Adrenal gland (tissue), 12 donors: ENCODE data around the gene CTXND2. TPM values are rescaled to one million over a fixed set of nuclear protein-coding genes. Genes with fewer than 3 reads are reported as not detected.

Source experiments
- DNase-seq, 7 donors: peaks; one replicate each; pipeline ENCODE4 v3.0.0-alpha.2; 2019 to 2020
- H3K27ac ChIP-seq, 5 donors: fragments of 200-600 bp; sonication (generic) in 4 of 5; 1 replicate in 3 of 5; 2 replicates in 2 of 5; pipeline versions ENCODE4 v1.5.1 to v1.8.0; 2016 to 2020; ENCODE audit warnings: mild to moderate bottlenecking in 1 of 5
- H3K27me3 ChIP-seq: fragments of 200-600 bp; 2 replicates; pipeline ENCODE4 v1.8.0; 2021
- H3K36me3 ChIP-seq, 2 donors: fragments of 200-600 bp; replicated peaks in 1 of 2; 1 replicate in 1 of 2; 2 replicates in 1 of 2; pipeline versions ENCODE4 v1.5.1 to v1.8.0; 2018 to 2022
- H3K4me1 ChIP-seq, 2 donors: fragments of 200-600 bp; replicated peaks in 1 of 2; 1 replicate in 1 of 2; 2 replicates in 1 of 2; pipeline versions ENCODE4 v1.5.1 to v1.8.0; 2018 to 2021
- H3K4me3 ChIP-seq, 4 donors: fragments of 200-600 bp; sonication (generic) in 3 of 4; one replicate each; pipeline ENCODE4 v1.5.1; 2016 to 2018
- H3K9me3 ChIP-seq, 3 donors: fragments of 200-600 bp; sonication (generic) in 1 of 3; replicated peaks in 1 of 3; 1 replicate in 2 of 3; 2 replicates in 1 of 3; pipeline versions ENCODE4 v1.5.1 to v1.8.0; 2016 to 2021
- CTCF ChIP-seq, 6 experiments: fragments of 450-650 bp in 4 of 6; fragments of 200-600 bp in 2 of 6; sonication (generic) in 1 of 6; IDR thresholded peaks; 1 replicate in 5 of 6; 2 replicates in 1 of 6; pipeline versions ENCODE4 v1.5.1 to v1.8.0; 2016 to 2021; ENCODE audit warnings: antibody characterized with exemption in 6 of 6, mild to moderate bottlenecking in 2 of 6, moderate library complexity in 1 of 6
- POLR2A ChIP-seq, 2 donors: fragments of 450-650 bp; IDR thresholded peaks; one replicate each; pipeline ENCODE4 v1.6.1; 2017; ENCODE audit warnings: antibody characterized with exemption in 2 of 2, mild to moderate bottlenecking in 2 of 2, moderate library complexity in 1 of 2
- WGBS, 4 donors: extraction: QIAGEN DNeasy Blood & Tissue Kit in 2 of 4; methylation state at CpG; one replicate each; pipeline versions ENCODE4 v1.1.5 to v1.1.7; 2013 to 2017; 5-methylcytosine and 5-hydroxymethylcytosine counted together
- intact Hi-C, 2 donors: fragments of 100-400 bp; cut with DNase I; formaldehyde crosslinking; loops; one replicate each; pipeline versions ENCODE4 v1.14.1 to v1.15.0; 2022 to 2023
- polyA plus RNA-seq, 3 donors: library from polyadenylated mRNA; stranded (reverse); fragments of 200-250 nt in 2 of 3; fragments of 350-450 nt in 1 of 3; fragmentation: Illumina TruSeq in 1 of 3; extraction: RNeasy Lipid Tissue Mini Kit (QIAGEN cat#74804) in 1 of 3; gene quantifications; one replicate each; pipeline ENCODE4 v1.2.3, GENCODE V29; 2013 to 2014
- total RNA-seq, 9 donors: library from RNA; depleted of rRNA in 4 of 9; stranded (reverse); fragments of >200 nt in 4 of 9; fragments of 120-200 nt in 1 of 9; fragmentation: NEBNext Ultra II Directional in 1 of 9; extraction: Animal tissue kit (Norgen Biotek cat#: 25700) in 1 of 9; gene quantifications; one replicate each; pipeline versions ENCODE4 v1.1.0 to v1.2.4, GENCODE V29; 2013 to 2023
- donor health status: healthy with polysubstance abuse.
- donor health status: Bipolar disorder and iron deficiency.
- donor health status: DM: yes; HTN: yes; CAD: no.
- donor health status: DM: no; HTN: no; CAD: no.
- donor health status: DM: no; HTN: no; CAD: no.
- donor health status: DM: yes; HTN: yes; CAD: no.

The CTXND2 gene
- total and polyA plus RNA-seq, 12 donors, result not detected

- intact Hi-C loops, result no loop called here
- Histone ChIP-seq H3K9me3 (no peaks in the 10 kb centered on the region), H3K36me3 (no peaks in the 10 kb centered on the region), H3K4me3 (no peak overlapping the region), H3K27ac (peak overlapping the region in 1 of 5 donors; percentile 7), H3K27me3 (no peaks in the 10 kb centered on the region), H3K4me1 (peaks cover 6 to 59% of the 10 kb centered on the region in 2 donors)
- TF ChIP-seq CTCF (IDR thresholded peaks at IDR 0.05) (no peak), POLR2A (IDR thresholded peaks at IDR 0.05) (no peak)
- DNase-seq, result no peak
Measured at GRCh38 chr1:150869683-150870082, 17.3 kb upstream of the CTXND2 start.

- DNase-seq, result no peak
- Histone ChIP-seq H3K27me3 (no peaks in the 10 kb centered on the region), H3K9me3 (no peaks in the 10 kb centered on the region), H3K4me1 (peaks cover 14 to 50% of the 10 kb centered on the region in 2 donors), H3K27ac (no peak overlapping the region), H3K36me3 (no peaks in the 10 kb centered on the region), H3K4me3 (no peak overlapping the region)
- TF ChIP-seq CTCF (IDR thresholded peaks at IDR 0.05) (no peak), POLR2A (IDR thresholded peaks at IDR 0.05) (no peak)
- intact Hi-C loops, result no loop called here
- 69 to 78% (median 73%) methylated on average over 2 of the region's 2 CpGs for WGBS, 4 donors
Measured at GRCh38 chr1:150872572-150872971, 14.4 kb upstream of the CTXND2 start.

- 89 to 94% (median 91%) methylated on average over 2 of the region's 2 CpGs for WGBS, 4 donors
- H3K9me3 ChIP-seq, result no peaks in the 10 kb centered on the region
- H3K27me3 ChIP-seq, result no peaks in the 10 kb centered on the region
- peak overlapping the region in 2 of 5 donors; percentile 4 to 13 for H3K27ac ChIP-seq
- H3K4me3 ChIP-seq, result no peak overlapping the region
- H3K4me1 ChIP-seq, result peaks cover 14 to 50% of the 10 kb centered on the region in 2 donors
- H3K36me3 ChIP-seq, result no peaks in the 10 kb centered on the region
- TF ChIP-seq POLR2A (IDR thresholded peaks at IDR 0.05) (no peak), CTCF (IDR thresholded peaks at IDR 0.05) (no peak)
- intact Hi-C loops, result no loop called here
- DNase-seq, result no peak
Measured at GRCh38 chr1:150873521-150873920, 13.4 kb upstream of the CTXND2 start.

GRCh38 chr1:150874455-150875196 lies 12.3 kb upstream of the CTXND2 start:
- Histone ChIP-seq H3K4me3 (peak overlapping the region in 3 of 4 donors; percentile 31 to 100 (median 77)), H3K27me3 (no peaks in the 10 kb centered on the region), H3K4me1 (peaks cover 14 to 47% of the 10 kb centered on the region in 2 donors), H3K36me3 (no peaks in the 10 kb centered on the region), H3K9me3 (no peaks in the 10 kb centered on the region), H3K27ac (peak overlapping the region; percentile 15 to 99 (median 90))
- DNase-seq, result peak in 1 of 7 donors; percentile 22
- WGBS, 4 donors, result 27 to 43% (median 32%) methylated on average over 7 of the region's 7 CpGs
- TF ChIP-seq CTCF (IDR thresholded peaks at IDR 0.05) (no peak), POLR2A (IDR thresholded peaks at IDR 0.05) (no peak)
- intact Hi-C loops, result no loop called here
